ENCODE measurements around the gene CUL4A. TPM values are rescaled to one million over a fixed set of nuclear protein-coding genes. Genes with fewer than 3 reads are reported as not detected.

The CUL4A gene
- total RNA-seq, 6 experiments from 2014 or later = 29.2 to 75.8 (median 39.5) TPM

DNA sequence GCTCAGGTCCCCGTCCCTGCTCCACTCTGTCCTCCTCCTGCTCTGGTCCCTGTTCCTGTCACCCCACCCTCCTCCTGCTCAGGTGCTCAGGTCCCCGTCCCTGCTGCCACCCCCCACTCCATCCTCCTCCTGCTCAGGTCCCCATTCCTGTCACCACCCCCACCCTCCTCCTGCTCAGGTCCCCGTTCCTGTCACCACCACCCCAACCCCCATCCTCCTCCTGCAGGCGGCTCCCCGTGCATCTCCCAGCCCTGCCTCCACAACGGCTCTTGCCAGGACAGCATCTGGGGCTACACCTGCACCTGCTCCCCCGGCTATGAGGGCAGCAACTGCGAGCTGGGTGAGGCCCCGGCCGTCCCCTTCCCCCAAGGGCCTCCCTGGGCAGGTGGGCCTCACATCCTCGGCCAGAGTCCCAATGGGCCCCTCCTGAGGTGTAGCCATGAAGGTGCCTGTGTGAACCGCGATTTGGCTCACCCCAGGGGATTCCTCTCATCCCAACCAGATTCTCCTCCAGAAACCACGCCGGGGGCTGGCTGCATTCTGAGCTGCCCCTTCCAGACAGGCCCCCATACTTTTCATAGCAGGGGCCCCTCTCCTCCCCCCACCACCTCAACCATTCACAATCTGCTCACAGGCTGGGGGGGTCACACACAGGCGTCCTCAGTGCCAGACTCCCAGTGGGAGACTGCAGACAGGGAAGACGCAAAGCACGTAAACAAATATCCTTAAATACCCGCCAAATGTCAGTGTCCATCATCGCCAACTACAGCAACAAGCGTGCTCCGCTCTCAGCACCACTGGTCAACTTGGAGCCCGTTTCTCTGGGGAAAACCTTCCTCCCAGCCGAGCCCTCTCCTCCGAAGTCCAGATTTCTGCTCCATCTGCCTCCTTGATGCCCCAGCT is 46.4 kb upstream of the CUL4A start:
- DNase-seq (no peak), ATAC-seq (no peak)
- intact Hi-C loops (cut with DNase I) = no loop called here
- Histone ChIP-seq H3K36me3 (peaks cover 0 to 29% (median 2%) of the 10 kb centered on the region in 4 donors), H3K4me1 (peaks cover 0 to 6% (median 0%) of the 10 kb centered on the region in 4 donors), H3K27ac (no peak overlapping the region), H3K9me3 (no peaks in the 10 kb centered on the region), H3K27me3 (no peaks in the 10 kb centered on the region), H3K4me3 (no peak overlapping the region)
- WGBS (ENCODE audit: insufficient coverage, low coverage, low lambda C conversion rate, missing lambda C conversion rate) = 43% methylated on average over 16 of the region's 25 CpGs
- TF ChIP-seq, protein P1, sequence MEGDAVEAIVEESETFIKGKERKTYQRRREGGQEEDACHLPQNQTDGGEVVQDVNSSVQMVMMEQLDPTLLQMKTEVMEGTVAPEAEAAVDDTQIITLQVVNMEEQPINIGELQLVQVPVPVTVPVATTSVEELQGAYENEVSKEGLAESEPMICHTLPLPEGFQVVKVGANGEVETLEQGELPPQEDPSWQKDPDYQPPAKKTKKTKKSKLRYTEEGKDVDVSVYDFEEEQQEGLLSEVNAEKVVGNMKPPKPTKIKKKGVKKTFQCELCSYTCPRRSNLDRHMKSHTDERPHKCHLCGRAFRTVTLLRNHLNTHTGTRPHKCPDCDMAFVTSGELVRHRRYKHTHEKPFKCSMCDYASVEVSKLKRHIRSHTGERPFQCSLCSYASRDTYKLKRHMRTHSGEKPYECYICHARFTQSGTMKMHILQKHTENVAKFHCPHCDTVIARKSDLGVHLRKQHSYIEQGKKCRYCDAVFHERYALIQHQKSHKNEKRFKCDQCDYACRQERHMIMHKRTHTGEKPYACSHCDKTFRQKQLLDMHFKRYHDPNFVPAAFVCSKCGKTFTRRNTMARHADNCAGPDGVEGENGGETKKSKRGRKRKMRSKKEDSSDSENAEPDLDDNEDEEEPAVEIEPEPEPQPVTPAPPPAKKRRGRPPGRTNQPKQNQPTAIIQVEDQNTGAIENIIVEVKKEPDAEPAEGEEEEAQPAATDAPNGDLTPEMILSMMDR (IDR thresholded peaks at IDR 0.05) = no peak
- TF ChIP-seq POLR2A (IDR thresholded peaks at IDR 0.05) = no peak

- Histone ChIP-seq H3K4me1 (peaks cover 0 to 3% (median 0%) of the 10 kb centered on the region in 4 donors), H3K9me3 (no peaks in the 10 kb centered on the region), H3K27ac (no peak overlapping the region), H3K36me3 (peaks cover 0 to 31% (median 2%) of the 10 kb centered on the region in 4 donors), H3K27me3 (no peaks in the 10 kb centered on the region), H3K4me3 (no peak overlapping the region)
- intact Hi-C loops (cut with DNase I) = no loop called here
- DNase-seq (no peak), ATAC-seq (no peak)
- TF ChIP-seq, protein P1 (IDR thresholded peaks at IDR 0.05) = no peak
- no peak for TF ChIP-seq POLR2A (IDR thresholded peaks at IDR 0.05)
- 73% methylated on average over 4 of the region's 12 CpGs for WGBS (ENCODE audit: insufficient coverage, low coverage, low lambda C conversion rate, missing lambda C conversion rate)
Observed at GRCh38 chr13:113164492-113164891, 44.9 kb upstream of the CUL4A start.

DNA sequence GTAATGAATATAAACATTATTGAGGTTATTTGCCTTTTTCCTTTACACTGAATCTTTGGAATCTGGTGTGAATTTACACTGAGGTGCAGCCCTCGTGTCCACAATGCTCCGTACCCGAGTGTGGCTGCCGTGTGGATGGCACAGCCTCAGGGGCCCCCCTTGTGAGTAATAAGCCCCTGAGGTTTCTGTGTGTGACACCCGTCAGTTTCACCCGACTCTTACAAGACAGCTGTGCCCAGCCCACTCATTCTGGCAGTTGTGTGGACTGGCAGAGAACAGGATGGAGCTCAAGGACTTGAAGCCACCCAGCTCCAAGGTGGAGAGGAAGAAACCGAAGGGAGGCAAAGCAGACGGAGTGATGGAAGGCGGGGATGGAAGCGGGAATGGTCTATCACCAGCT is 43.1 kb upstream of the CUL4A start:
- H3K4me1 ChIP-seq = no peaks in the 10 kb centered on the region
- H3K27ac ChIP-seq = no peak overlapping the region
- WGBS (ENCODE audit: insufficient coverage, low coverage, low lambda C conversion rate, missing lambda C conversion rate) = 78% methylated on average over 9 of the region's 10 CpGs
- ATAC-seq (no peak), DNase-seq (no peak)
- H3K36me3 ChIP-seq = peaks cover 0 to 29% (median under 1%) of the 10 kb centered on the region in 4 donors
- intact Hi-C loops (cut with DNase I) = no loop called here
- no peak for TF ChIP-seq POLR2A (IDR thresholded peaks at IDR 0.05)
- TF ChIP-seq, protein P1 (IDR thresholded peaks at IDR 0.05) = no peak
- H3K27me3 ChIP-seq = no peaks in the 10 kb centered on the region
- H3K4me3 ChIP-seq = no peak overlapping the region
- no peaks in the 10 kb centered on the region for H3K9me3 ChIP-seq

- no peak for TF ChIP-seq POLR2A (IDR thresholded peaks at IDR 0.05)
- TF ChIP-seq, protein P1 (IDR thresholded peaks at IDR 0.05) = no peak
- H3K4me1 ChIP-seq = no peaks in the 10 kb centered on the region
- DNase-seq (no peak), ATAC-seq (peak in 1 of 4 donors; percentile 17)
- no peak overlapping the region for H3K4me3 ChIP-seq
- intact Hi-C loops (cut with DNase I) = no loop called here
- no peaks in the 10 kb centered on the region for H3K27me3 ChIP-seq
- H3K36me3 ChIP-seq = peaks cover 0 to 33% (median 3%) of the 10 kb centered on the region in 4 donors
- no peak overlapping the region for H3K27ac ChIP-seq
- H3K9me3 ChIP-seq = no peaks in the 10 kb centered on the region
- 80% methylated on average over 1 of the region's 5 CpGs for WGBS (ENCODE audit: insufficient coverage, low coverage, low lambda C conversion rate, missing lambda C conversion rate)
Observed at GRCh38 chr13:113166681-113167080, 42.7 kb upstream of the CUL4A start.
